RKO (cell line): ENCODE measurements around the gene NOXA1.
"Not testable (repeated sequence)": the region's sequence is repeated elsewhere in the genome, so short reads cannot be mapped to it uniquely, and the experiment has no call there.

Source experiments
- DNase-seq: peaks from one replicate; pipeline ENCODE4 v3.0.0-alpha.2; 2016; ENCODE audit warnings: low spot score

The NOXA1 gene

DNA sequence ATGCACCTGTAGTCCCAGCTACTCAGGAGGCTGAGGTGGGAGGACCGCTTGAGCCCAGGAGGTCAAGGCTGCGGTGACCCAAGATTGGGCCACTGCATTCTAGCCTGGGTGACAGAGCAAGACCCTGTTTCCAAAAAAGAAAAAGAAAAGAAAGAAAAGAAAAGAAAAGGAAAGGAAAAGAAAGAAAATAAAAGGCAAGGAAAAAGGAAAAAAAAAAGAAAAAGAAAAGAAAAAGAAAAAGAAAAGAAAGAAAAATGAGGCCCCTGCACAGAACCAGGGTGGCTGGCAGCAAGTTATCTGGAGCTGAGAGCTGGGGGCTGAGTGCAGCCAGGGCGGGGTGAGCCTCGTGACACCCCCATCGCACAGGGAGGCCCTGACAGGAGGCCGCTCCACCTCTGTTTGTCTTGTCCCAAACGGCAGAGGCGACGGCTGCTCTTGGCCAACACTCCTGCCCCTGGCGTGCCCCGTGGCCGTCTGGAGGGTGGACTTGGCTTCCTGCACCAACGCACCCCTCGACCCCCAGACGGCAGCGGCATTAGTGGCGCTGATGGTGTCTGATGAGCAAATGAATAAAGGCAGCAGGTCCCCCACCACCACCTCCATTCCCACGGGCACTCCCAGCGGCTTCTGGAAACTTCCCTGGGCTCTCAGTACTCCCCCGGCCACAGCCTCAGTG, 17.0 kb upstream of the NOXA1 start:
- DNase-seq, result no peak

DNA sequence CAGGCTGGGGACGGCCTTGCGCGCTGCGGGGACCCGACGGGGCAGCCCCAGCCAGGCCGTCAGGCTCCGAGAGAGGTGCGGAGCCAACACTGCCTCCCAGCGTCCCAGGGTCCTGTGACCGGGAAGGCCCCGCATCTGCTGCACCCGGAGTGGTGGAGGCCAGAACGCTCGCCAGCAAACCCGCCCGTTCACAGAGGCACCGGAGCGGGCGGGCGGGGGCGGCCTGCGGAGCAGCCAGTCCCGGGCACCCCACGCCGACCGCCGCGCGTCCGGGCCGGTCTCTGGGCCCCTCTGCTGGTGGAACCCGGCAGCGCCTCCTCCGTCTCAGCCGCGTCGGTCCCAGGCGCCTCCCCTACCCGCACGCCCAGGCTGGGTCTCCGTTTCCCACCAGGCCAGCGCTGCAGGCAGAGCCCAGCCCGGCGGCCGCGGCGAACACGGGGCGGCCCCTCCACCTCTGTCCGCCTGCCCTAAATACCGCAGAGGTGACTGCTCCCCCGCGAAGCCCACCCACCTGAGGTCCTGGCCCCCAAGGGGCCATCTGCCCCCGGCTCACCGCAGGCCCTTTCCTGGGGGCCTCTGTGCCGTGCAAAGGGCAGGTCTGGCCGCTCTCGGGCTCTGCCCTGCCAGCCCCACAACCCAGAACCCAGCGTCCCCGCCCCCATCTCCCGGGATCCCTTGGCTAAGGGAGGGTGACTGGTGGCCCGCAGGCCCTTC, 16.2 kb upstream of the NOXA1 start:
- DNase-seq, result no peak

DNA sequence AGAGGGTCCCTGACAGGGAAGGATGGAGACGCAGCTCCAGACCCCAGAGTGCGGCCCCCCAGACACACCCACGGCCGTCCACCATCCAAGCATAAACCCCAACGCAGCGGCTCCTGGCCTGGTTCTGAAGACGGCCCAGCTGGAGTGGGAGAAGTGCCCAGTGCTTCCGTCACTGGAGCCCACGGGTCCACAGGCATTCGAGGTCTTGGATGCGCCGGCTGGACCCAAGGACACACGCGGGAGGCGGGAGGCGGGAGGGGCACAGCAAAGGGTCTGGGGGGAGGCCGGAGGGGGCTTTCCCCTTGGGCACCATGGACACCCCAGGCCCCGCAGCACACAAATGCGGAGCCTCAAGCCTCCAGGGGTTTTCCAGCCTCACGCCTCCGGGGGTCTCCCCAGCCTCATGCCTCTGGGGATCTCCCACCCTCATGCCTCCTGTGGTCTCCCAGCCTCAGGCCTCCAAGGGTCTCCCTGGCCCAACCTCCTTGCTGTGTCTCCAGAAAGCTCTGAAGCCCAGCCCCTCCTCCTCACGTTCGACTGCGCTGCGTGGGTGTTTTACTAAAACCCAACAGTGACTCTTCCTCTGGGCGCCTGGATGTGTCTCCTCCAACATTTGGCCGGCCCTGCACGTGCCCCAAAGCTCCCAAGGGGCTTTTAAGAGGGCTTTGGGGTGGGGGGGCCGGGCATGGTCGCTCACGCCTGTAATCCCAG, 15.4 kb upstream of the NOXA1 start:
- DNase-seq, result no peak

DNA sequence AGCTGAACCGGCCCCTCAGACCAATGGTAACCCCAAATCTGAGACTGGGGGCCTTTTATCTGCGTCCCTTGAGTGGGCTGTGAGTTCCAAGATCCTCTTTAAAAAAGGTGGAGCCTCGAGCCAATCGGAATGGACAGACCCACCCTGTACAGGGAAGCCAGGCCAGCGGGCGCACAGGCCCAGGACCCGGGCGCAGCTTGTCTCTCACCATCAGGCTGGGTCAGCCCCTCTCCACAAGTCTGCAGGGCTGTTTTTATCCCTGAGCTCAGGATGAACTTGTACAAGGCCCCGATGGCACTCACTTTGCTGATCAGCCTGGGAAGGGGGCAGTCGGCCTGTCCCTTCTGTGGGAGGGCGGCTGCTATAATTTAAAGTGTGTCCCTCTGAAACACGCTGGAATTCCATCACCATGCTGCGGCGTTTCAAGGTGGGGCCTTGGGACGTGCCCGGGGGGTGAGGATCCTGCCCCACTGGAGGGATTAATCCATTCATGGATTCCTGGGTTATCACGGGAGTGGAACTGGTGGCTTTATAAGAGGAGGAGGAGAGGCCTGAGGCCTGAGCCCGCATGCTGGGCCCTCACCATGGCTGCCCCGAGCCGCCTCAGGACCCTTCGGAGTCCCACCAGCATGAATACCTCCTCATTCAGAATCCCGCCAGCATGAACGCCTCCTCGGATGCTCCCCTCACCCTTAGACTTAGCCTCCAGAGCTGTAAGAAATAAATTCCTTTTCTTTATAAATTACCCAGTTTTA, 14.4 kb upstream of the NOXA1 start:
- no peak for DNase-seq

DNA sequence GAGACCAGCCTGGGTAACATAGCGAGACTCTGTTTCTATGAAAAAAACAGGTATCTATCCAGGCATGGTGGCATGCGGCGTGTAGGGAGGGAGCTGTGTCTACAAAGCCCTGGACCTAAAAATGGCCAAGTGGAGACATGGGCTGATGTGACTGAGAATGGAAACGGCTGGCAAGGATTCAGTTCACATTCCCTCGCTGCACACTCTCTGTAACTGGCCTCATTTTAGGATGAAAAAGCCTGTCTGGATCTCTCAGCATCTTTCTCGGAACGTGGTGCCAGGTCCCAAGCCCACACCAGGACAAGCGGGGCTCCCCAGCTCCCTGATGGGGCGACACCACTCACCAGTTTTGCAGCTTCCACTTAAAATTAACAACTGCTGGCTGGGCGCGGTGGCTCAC, 13.7 kb upstream of the NOXA1 start:
- no peak for DNase-seq

DNA sequence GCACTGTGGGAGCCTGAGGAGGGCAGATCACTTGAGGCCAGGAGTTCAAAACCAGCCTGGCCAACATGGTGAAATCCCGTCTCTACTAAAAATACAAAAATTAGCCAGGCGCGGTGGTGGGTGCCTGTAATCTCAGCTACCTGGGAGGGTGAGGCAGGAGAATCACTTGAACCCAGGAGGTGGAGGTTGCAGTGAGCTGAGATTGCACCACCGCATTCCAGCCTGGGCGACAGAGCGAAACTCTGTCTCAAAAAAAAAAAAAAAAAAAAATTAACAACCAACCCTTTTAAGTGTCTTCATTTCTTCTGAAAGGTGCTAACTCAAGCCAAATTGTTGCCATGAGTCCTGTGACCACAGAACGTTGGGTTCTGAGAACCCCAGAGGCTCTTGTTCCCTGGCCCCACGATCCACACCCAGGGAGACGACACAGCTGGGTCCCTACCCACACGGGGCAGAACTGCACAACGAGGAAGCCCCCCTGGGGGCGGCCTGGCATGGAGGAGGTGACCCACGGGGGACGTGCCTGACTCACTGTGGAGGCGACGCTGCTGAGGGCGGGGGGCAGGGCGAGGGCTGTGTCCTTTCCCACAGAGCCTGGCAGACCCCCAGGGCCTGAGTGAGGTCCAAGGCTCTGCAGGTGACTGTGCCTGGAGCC, 12.8 kb upstream of the NOXA1 start:
- not testable (repeated sequence) for DNase-seq

DNA sequence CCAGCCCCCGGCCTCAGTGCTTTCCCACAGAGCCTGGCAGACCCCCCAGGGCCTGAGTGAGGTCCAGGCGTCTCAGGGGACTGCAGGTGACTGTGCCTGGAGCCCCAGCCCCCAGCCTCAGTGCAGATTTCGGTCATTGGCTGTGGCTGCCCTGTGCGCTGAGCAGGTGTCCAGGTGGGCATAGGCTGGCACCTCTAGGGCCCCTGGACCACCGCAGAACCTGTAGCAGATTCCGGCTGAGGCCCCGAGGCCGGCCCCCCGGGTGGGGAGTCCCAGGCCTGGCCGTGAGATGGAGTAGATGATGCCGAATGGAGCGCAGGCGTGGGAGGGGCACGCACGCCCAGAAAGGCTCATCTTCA, 12.3 kb upstream of the NOXA1 start:
- DNase-seq, result no peak

DNA sequence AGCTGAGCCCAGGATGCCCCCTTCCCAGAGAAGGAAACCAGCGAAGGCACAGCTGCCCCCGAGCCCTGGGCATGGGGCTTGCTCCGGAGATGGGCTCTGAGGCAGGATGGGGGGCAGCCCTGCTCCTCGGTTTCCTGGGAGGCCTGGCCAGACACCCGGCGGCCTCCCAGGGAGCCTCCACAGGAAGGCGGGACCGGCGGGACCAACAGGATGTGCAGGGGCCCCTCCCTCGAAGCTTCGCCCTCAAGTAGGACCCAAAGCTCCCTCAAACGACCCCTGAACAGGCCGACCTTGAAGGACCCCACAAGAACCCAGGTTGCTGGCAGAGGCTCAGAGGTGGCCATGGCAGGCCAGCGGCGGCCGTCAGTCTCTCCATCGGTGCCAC, 11.9 kb upstream of the NOXA1 start:
- DNase-seq, result no peak

DNA sequence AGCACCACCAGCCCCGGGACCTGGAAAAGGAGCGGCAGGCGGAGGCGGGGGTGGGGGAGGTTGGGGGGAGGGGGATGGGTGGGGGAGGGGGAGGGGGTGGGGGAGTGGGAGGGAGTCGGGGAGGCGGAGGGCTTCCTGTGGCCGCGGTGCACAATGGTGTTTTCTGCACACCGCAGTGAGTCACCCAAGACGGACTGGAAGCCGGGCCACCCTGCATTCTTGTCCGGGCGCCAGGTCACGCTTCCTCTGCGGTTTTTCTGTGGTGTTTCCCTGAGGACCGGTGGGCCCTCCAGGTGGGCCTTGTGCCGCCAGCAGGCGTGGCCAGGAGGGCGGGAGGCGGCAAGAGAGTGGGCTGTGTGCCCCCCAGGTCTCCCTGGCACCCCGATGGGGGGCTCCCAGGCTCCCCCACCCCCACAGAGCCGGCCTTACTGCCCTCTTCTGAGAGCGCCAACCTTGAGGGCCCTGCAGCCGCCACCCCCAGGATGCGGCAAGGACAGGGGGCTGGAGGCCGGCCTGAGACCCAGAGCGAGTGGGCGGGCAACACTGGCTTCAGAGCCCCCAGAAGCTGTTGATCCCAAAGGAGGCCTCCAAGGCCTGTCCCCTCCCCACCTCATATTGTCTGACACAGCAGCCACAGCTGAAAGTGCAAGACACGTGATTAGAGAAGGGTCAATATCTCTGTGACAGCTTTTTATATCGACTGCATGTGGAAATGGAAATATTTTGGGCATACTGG, 11.4 kb upstream of the NOXA1 start:
- DNase-seq, result peak; percentile 81

DNA sequence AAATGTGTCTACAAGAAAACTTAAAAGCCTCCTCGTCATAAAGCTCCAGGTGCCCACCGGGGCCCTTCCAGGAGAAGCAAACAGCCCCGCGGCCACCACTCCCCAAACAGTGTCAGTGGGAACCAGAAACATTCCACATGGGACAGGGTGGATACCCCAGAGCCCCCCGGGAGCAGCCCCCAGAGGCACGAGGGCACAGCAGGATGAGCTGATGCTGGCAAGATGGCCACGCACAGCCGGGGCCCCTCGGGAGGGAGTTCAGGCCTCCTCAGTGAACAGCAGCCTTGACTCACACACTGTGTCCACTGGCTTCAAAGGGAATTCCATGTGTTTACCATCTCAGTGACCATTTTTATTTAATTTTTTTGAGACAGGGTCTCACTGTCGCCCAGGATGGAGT, 10.8 kb upstream of the NOXA1 start:
- DNase-seq, result no peak

DNA sequence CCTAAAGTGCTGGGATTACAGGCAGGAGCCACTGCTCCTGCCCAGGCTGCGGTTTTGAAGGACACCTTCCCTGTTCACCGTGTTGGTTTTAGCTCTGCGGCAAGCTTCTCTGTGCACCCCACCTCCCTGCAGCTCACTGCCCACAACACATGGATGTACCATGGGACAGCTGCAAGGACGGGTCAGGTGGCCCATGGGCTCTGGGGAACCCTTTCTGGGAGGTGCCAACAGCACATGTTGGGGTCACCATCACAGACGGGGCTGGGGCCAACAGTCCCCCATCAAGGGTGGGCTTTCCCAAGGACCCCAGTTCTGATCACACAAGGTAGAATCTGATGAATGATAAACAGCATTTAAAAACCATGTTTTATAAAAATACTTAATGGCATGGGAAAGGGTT, 7.7 kb upstream of the NOXA1 start:
- no peak for DNase-seq

DNA sequence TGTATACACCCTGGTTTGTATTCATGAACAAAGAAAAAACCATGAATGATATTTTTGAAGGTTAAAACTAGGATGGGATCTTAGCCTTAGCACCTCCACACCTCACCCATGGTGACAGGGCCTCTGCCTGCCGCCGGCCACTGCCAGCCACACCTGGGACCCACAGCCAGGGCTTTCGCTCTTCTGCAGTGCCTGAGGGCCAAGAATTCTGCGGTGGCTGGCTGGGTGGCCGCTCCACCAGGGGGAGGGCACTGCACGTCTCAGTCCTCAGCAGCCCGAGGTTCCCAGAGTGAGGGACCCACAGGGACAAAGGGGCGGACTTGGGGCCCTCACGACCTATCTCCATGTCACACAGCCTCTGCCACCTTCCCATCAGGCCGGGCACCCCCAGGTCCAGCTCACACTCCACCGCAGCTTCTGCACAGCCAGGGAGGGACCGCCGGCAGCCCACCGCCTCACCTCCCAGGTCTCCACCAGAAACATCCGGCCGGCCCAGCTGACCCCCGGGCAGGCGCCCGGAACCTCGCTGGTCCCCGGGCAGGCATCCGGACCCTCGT, 7.1 kb upstream of the NOXA1 start:
- no peak for DNase-seq

DNA sequence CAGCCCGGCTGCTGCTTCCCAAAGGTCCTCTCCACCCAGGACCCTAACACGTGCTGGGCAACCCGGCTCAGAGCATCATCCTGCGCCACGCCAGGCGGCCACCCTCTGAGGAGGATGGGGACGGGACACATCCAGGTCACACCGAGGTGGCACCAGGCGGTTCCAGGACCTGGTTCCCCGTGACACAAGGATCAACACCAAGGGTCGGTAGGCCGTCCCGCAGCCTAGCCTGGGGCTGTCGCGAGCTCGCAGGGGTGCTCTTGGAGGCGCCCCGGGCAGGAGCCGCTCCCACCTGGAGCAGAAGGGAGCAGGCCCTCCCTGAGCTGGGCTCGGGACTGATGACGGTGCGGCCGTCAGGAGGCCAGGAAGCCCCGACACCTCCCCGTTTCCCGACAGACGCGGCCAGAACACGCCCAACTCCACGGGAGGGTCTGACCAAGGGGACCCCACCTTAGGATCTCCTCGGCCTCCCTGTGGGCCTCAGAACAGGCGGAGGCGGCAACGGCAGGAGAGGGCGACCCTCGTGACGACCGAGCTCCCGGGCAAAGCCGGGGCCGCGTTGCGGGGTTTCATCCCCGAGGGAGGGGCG, 6.5 kb upstream of the NOXA1 start:
- no peak for DNase-seq

DNA sequence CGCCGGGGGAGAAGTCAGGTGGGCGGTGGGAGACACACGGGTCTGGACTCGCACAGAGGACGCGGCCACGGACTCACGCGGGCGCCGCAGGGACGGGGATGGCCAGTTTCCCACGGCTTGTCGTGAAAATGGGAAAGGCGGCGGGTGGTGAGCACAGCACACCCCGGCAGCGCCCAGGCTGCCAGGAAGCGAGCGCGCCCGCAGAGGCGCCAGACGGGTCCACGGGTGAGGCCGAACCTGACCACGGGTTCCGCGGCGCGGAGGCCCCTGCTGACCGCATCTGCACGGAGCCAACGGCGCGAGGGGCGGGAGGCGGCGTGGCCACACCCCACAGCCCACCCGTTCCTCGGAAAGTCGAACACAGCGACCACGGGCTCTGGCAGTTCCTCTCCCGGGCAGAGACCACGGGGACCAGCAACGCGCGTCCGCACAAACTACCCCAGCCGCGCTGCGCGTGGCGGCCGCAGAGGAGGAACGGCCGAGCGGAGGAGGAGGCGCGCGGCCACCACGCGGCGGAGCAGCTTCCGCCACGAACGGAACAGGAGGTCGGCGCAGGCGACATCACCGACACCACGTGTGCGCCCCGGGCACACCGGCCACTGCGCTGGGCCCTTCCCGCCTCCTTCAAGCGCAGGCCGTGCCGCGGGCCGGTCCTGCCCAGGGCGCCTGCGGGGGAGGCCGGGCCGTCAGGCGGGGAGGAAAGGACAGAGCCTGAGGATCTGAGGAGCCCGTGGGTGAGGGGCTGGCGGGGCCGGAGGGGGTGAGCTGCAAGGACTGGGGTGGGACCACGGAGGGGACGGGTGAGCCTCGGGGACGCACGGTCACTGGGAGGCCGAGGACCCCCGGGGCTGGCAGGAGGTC, 5.8 kb upstream of the NOXA1 start:
- DNase-seq, result no peak

DNA sequence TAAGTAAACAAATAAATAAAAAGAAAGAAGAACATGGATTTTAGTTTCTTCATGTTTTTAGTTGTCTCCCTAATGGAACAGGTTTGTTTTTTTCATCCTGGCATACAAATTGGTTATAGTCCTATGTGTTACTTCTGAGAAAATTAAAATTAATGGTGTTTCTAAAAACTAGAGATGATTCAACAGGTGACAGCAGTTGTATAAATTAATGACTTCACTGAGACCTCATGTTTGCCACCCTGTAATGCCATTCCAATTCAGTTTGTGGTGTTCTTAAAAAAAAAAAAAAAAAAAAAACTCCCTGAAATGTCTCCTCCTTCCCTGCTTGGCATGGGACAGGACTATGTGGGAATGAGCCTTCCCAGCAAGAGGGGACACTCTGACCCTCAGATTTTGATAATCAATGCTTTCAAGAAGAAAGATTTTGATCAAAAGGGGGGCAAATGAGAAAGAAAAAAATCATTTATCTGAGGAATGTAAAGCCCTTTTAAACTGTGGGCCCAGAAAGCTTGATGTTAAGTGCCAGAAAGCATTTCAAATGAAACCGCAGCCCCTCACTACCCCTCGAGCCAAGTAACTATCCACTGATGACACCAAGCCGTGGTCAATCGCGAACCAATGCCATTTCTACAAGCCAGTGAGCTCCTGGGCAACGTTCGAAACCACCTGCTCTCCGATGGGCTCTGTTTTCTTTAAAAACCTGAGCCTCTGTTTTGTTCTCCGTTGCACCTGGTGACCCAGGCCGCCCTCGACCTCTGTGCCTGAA, 1.2 kb upstream of the NOXA1 start:
- peak; percentile 60 for DNase-seq

DNA sequence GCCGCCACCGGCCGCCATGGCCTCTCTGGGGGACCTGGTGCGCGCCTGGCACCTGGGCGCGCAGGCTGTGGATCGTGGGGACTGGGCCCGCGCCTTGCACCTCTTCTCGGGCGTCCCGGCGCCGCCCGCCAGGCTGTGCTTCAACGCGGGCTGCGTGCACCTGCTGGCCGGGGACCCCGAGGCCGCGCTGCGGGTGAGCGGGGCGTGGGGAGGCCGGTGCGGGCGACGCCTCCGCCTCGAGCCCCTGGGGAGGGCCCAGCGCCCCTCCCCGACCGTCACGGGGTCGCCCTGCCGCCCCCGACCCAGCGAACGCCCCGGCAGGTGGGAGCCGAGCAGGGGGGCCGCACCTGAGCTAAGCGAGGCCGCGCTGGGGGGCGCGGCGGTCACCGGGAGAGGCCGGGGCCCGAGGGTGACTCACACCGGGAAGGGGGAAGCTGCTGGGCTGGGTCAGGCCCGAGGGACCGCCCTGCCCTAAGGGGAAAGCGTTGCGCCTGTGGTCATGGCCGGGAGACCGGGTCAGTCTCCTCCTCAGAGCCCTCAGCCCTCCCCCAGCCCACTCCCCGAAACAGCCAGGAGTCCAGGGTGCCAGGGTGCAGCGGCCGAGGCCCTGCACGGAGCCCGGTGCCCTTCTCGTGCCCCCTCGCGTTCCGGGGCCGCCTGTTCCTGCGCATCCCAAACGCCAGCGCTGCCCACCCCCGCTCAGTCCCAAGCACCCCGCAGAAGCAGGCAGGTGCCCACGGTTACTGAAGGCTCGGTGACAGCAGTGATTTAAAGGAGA, 510 bp downstream of the NOXA1 start:
- peak; percentile 85 for DNase-seq

DNA sequence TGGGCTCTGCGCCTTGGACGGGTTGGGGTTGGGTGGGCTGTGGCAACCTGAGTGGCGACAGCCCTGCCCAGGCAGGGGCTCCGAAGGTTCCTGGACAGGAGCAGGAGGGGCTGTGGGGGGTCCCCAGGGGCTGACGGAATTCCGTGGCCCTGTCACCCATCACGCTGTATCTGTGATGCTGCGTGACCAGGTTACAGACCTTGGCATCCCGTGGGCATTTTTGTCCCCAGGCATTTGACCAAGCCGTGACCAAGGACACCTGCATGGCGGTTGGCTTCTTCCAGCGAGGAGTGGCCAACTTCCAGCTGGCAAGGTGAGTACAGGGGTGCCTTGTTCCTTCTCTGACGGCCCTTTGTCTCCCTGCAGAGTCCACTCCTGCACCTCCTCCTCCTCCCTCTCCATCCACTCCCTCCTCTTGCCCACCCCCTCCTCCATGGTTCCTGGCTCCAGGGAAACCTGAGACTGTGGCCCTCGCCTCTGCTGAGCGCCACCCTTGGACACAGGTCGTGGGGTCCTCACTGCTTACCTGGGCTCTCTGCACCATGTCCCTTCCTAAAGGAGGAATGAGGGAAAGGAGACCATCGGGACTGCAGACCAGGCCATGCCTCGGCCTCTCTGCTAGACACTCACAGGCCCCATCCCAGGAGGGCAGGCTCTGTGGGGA, 3.0 kb downstream of the NOXA1 start:
- DNase-seq, result no peak
